OCI-LY1 (cell line): ENCODE data around the gene MYADML2.

Experiments
- EZH2 ChIP-seq: fragments of 200-600 bp; sonication (generic), shearing (Covaris generic); IDR thresholded peaks from 2 replicates; pipeline ENCODE4 v1.8.0; 2017; ENCODE audit warnings: borderline replicate concordance, mixed run types, mild to moderate bottlenecking, antibody characterized with exemption, low read length, moderate library complexity, mixed read lengths
- TF ChIP-seq, protein P1 (sequence below): fragments of 200-600 bp; sonication (generic), shearing (Covaris generic); IDR thresholded peaks from 2 replicates; pipeline ENCODE4 v1.5.1; 2017; ENCODE audit warnings: mild to moderate bottlenecking, antibody characterized with exemption, low read length, moderate library complexity, mixed read lengths

DNA sequence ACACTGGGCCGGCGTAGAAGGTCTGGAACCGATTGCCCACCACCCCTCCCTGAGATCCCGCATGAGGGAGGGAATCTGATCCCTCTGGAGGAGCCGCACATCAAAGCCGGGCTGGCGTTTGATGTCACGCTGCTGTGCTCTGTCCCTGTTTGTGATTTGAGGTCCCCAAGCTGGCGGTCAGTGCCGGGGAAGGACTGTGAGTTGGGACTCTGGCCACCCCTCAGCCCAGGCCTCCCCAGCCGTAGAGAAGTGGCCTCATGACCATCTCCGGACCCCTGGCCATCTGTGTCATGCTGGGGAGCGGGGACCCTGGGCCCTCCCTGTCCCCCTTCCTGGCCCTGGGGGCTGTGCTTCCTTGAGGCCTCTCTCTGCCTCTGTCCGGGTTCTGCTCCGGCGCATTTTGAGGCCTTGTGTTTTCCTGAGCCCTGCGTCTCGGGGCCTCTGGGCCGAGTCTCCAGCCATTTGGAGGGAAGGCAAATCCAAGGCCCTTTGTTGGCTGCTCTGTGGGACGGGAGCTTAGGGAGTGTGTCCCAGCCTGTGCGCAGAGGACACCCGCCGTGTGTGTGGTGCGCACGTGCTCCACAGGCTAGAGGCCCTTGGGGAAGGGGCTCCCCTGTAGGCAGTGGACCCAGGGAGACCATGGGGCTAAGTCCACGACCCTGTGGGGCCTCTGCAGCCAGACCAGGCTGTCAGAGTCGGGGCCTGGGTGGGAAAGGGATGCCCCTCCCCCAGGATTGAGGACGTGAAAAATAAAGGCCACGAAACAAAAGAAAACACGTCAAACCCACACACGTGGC lies 45.5 kb upstream of the MYADML2 start:
- TF ChIP-seq, protein P1, sequence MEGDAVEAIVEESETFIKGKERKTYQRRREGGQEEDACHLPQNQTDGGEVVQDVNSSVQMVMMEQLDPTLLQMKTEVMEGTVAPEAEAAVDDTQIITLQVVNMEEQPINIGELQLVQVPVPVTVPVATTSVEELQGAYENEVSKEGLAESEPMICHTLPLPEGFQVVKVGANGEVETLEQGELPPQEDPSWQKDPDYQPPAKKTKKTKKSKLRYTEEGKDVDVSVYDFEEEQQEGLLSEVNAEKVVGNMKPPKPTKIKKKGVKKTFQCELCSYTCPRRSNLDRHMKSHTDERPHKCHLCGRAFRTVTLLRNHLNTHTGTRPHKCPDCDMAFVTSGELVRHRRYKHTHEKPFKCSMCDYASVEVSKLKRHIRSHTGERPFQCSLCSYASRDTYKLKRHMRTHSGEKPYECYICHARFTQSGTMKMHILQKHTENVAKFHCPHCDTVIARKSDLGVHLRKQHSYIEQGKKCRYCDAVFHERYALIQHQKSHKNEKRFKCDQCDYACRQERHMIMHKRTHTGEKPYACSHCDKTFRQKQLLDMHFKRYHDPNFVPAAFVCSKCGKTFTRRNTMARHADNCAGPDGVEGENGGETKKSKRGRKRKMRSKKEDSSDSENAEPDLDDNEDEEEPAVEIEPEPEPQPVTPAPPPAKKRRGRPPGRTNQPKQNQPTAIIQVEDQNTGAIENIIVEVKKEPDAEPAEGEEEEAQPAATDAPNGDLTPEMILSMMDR: no peak
- TF ChIP-seq EZH2: no peak
